ENCODE measurements around the gene PCDHGB4. TPM values are rescaled to one million over a fixed set of nuclear protein-coding genes. Genes with fewer than 3 reads are reported as not detected.
"Not testable (repeated sequence)": the region's sequence is repeated elsewhere in the genome, so short reads cannot be mapped to it uniquely, and the experiment has no call there.

Gene PCDHGB4
- total and polyA plus RNA-seq, 5 donors from 2014 or later, result 0.22 TPM; not detected in 4

DNA sequence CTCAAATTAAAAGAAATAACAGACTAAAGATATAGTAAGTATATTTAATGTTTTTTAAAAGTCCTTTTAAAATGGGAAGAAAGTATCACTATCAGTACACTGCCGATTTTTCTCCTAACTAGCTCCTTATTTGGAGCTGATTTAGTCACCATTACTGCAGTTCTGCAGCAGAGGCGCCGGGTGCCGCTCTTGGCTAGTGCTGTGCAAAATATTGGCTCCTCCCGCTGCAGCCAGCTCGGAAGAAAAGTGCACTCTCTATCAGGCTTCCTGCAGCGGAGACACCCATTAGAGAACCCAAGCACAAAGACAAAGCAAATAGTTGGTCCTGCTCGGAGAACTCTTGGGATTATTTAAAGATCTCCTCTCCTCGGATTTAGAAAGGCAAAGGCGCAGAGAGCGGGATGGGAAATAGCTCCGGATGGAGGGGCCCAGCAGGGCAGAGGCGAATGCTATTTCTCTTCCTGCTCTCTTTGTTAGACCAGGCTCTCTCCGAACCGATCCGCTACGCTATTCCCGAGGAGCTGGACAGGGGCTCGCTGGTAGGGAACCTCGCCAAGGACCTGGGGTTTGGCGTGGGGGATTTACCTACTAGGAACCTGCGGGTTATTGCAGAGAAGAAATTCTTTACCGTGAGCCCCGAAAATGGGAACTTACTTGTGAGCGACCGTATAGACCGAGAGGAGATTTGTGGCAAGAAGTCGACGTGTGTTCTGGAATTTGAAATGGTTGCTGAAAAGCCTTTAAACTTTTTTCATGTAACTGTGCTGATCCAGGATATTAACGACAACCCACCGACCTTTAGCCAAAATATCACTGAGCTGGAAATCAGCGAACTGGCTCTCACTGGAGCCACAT lies 17.3 kb upstream of the PCDHGB4 start, which contains the start of gene PCDHGB3:
TSS of gene PCDHGB3 (plus strand) at position 249 of the 855 bp plus-strand sequence. CDS start at position 402, 153 bp downstream.
- peak in 1 of 3 donors; percentile 26 for DNase-seq
- Histone ChIP-seq H3K4me1 (ENCODE audit: control insufficient read depth, insufficient read depth, low read length, poor library complexity, severe bottlenecking) (peaks cover 8% of the 10 kb centered on the region), H3K27me3 (ENCODE audit: control insufficient read depth, insufficient read depth, low read length) (peaks cover 39% of the 10 kb centered on the region), H3K36me3 (ENCODE audit: control insufficient read depth, insufficient read depth, low read length) (no peaks in the 10 kb centered on the region), H3K27ac (ENCODE audit: insufficient read depth, low read length, poor library complexity, severe bottlenecking) (no peak within 1 kb of the TSS), H3K9me3 (ENCODE audit: control insufficient read depth in 2 of 2, low read length in 2 of 2) (peaks cover 29 to 57% of the 10 kb centered on the region in 2 experiments), H3K4me3 (ENCODE audit: low read depth, low read length) (peak within 1 kb of the TSS; percentile 35)
- H3K27me3 Mint-ChIP-seq, result peaks cover 61% of the 10 kb centered on the region
- H3K36me3 Mint-ChIP-seq, result peaks cover 4% of the 10 kb centered on the region
- H3K4me1 Mint-ChIP-seq, result peaks cover 0 to 15% (median 2%) of the 10 kb centered on the region in 4 donors
- peak within 1 kb of the TSS in 3 of 4 donors; percentile 15 to 71 (median 51) for H3K4me3 Mint-ChIP-seq
- H3K27ac Mint-ChIP-seq, result no peak within 1 kb of the TSS
- ATAC-seq (ENCODE audit: low read depth in 2 of 2), result peak; percentile 50 to 59
- H3K9me3 Mint-ChIP-seq, result peaks cover 0 to 51% (median 14%) of the 10 kb centered on the region in 7 donors

- Mint-ChIP-seq H3K4me1 (peaks cover 0 to 15% (median 2%) of the 10 kb centered on the region in 4 donors), H3K27me3 (peaks cover 48% of the 10 kb centered on the region), H3K4me3 (no peak overlapping the region), H3K27ac (no peak overlapping the region), H3K36me3 (peaks cover 4% of the 10 kb centered on the region), H3K9me3 (peaks cover 0 to 46% (median 11%) of the 10 kb centered on the region in 7 donors)
- DNase-seq (no peak), ATAC-seq (ENCODE audit: low read depth in 2 of 2) (no peak)
- Histone ChIP-seq H3K9me3 (ENCODE audit: control insufficient read depth in 2 of 2, low read length in 2 of 2) (peaks cover 30 to 50% of the 10 kb centered on the region in 2 experiments), H3K36me3 (ENCODE audit: control insufficient read depth, insufficient read depth, low read length) (no peaks in the 10 kb centered on the region), H3K27ac (ENCODE audit: insufficient read depth, low read length, poor library complexity, severe bottlenecking) (no peak overlapping the region), H3K4me1 (ENCODE audit: control insufficient read depth, insufficient read depth, low read length, poor library complexity, severe bottlenecking) (peaks cover 8% of the 10 kb centered on the region), H3K4me3 (ENCODE audit: low read depth, low read length) (no peak overlapping the region), H3K27me3 (ENCODE audit: control insufficient read depth, insufficient read depth, low read length) (peaks cover 37% of the 10 kb centered on the region)
Measured at GRCh38 chr5:141371572-141372475, 15.7 kb upstream of the PCDHGB4 start.

DNA sequence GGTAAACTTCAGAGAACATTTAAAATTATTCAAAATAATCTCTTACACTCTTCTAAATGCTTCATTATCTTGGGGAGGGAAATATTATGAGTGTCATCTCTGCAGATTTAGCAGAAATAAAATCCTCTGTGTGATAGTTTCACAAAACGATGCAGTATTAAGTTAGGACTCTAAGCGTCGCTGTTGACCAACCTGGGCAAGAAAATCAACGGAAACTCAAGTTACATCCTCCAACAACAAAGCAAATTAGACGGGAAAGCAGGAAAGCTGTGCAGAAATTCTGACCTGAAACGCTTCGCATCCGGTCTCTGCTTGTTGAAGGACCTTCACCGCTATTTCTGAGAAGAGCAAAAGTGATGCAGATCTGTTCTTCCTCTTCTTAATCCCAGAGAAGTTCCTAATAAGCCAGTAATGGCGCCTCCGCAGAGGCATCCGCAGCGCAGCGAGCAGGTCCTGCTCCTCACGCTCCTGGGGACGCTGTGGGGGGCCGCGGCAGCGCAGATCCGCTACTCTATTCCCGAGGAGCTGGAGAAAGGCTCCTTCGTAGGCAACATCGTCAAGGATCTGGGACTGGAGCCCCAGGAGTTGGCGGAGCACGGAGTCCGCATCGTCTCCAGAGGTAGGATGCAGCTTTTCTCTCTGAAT lies 13.7 kb upstream of the PCDHGB4 start, which contains the start of gene PCDHGA6:
TSS of gene PCDHGA6 (plus strand) at position 219 of the 645 bp plus-strand sequence. CDS start at position 412, 193 bp downstream.
- Mint-ChIP-seq H3K4me3 (peak within 1 kb of the TSS in 3 of 4 donors; percentile 5 to 75 (median 36)), H3K4me1 (peaks cover 0 to 15% (median 2%) of the 10 kb centered on the region in 4 donors), H3K27ac (no peak within 1 kb of the TSS), H3K9me3 (peaks cover 0 to 56% (median 11%) of the 10 kb centered on the region in 7 donors), H3K36me3 (peaks cover 4% of the 10 kb centered on the region), H3K27me3 (peaks cover 49% of the 10 kb centered on the region)
- peaks cover 39% of the 10 kb centered on the region for H3K27me3 ChIP-seq (ENCODE audit: control insufficient read depth, insufficient read depth, low read length)
- H3K27ac ChIP-seq (ENCODE audit: insufficient read depth, low read length, poor library complexity, severe bottlenecking), result no peak within 1 kb of the TSS
- peaks cover 28 to 58% of the 10 kb centered on the region in 2 experiments for H3K9me3 ChIP-seq (ENCODE audit: control insufficient read depth in 2 of 2, low read length in 2 of 2)
- ATAC-seq (ENCODE audit: low read depth in 2 of 2), result no peak
- peak in 1 of 3 donors; percentile 19 for DNase-seq
- peak within 1 kb of the TSS; percentile 43 for H3K4me3 ChIP-seq (ENCODE audit: low read depth, low read length)
- H3K36me3 ChIP-seq (ENCODE audit: control insufficient read depth, insufficient read depth, low read length), result no peaks in the 10 kb centered on the region
- H3K4me1 ChIP-seq (ENCODE audit: control insufficient read depth, insufficient read depth, low read length, poor library complexity, severe bottlenecking), result peaks cover 8% of the 10 kb centered on the region

GRCh38 chr5:141374627-141375026 lies 12.9 kb upstream of the PCDHGB4 start:
- peaks cover 4% of the 10 kb centered on the region for H3K36me3 Mint-ChIP-seq
- no peak for ATAC-seq (ENCODE audit: low read depth in 2 of 2)
- peaks cover 8% of the 10 kb centered on the region for H3K4me1 ChIP-seq (ENCODE audit: control insufficient read depth, insufficient read depth, low read length, poor library complexity, severe bottlenecking)
- peaks cover 0 to 14% (median 2%) of the 10 kb centered on the region in 4 donors for H3K4me1 Mint-ChIP-seq
- peaks cover 52% of the 10 kb centered on the region for H3K27me3 Mint-ChIP-seq
- peaks cover 0 to 60% (median 11%) of the 10 kb centered on the region in 7 donors for H3K9me3 Mint-ChIP-seq
- DNase-seq, result no peak
- H3K4me3 Mint-ChIP-seq, result no peak overlapping the region
- no peaks in the 10 kb centered on the region for H3K36me3 ChIP-seq (ENCODE audit: control insufficient read depth, insufficient read depth, low read length)
- H3K27ac Mint-ChIP-seq, result no peak overlapping the region
- peaks cover 34% of the 10 kb centered on the region for H3K27me3 ChIP-seq (ENCODE audit: control insufficient read depth, insufficient read depth, low read length)
- H3K27ac ChIP-seq (ENCODE audit: insufficient read depth, low read length, poor library complexity, severe bottlenecking), result no peak overlapping the region
- peaks cover 28 to 58% of the 10 kb centered on the region in 2 experiments for H3K9me3 ChIP-seq (ENCODE audit: control insufficient read depth in 2 of 2, low read length in 2 of 2)
- no peak overlapping the region for H3K4me3 ChIP-seq (ENCODE audit: low read depth, low read length)

DNA sequence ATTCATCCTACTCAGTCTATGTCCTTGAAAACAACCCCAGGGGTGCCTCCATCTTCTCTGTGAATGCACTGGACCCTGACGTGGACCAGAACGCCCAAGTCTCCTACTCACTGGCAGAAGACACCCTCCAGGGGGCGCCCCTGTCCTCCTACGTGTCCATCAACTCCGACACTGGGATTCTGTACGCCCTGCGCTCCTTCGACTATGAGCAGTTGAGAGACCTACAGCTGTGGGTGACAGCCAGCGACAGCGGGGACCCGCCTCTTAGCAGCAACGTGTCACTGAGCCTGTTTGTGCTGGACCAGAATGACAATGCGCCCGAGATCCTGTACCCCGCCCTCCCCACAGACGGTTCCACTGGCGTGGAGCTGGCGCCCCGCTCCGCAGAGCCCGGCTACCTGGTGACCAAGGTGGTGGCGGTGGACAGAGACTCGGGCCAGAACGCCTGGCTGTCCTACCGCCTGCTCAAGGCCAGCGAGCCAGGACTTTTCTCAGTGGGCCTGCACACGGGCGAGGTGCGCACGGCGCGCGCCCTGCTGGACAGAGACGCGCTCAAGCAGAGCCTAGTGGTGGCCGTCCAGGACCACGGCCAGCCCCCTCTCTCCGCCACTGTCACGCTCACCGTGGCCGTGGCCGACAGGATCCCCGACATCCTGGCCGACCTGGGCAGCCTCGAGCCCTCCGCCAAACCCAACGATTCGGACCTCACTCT lies 11.9 kb upstream of the PCDHGB4 start:
- not testable (repeated sequence) for H3K4me1 Mint-ChIP-seq; H3K36me3 ChIP-seq (ENCODE audit: control insufficient read depth, insufficient read depth, low read length); H3K4me3 ChIP-seq (ENCODE audit: low read depth, low read length); DNase-seq; H3K27ac Mint-ChIP-seq; H3K36me3 Mint-ChIP-seq; ATAC-seq (ENCODE audit: low read depth in 2 of 2); H3K4me1 ChIP-seq (ENCODE audit: control insufficient read depth, insufficient read depth, low read length, poor library complexity, severe bottlenecking); H3K4me3 Mint-ChIP-seq; H3K27ac ChIP-seq (ENCODE audit: insufficient read depth, low read length, poor library complexity, severe bottlenecking)
- Mint-ChIP-seq H3K9me3 (peaks cover 0 to 56% (median 7%) of the 10 kb centered on the region in 7 donors), H3K27me3 (peaks cover 46% of the 10 kb centered on the region)
- Histone ChIP-seq H3K27me3 (ENCODE audit: control insufficient read depth, insufficient read depth, low read length) (peaks cover 33% of the 10 kb centered on the region), H3K9me3 (ENCODE audit: control insufficient read depth in 2 of 2, low read length in 2 of 2) (peaks cover 28 to 51% of the 10 kb centered on the region in 2 experiments)

- DNase-seq, result no peak
- H3K27me3 Mint-ChIP-seq, result peaks cover 66% of the 10 kb centered on the region
- H3K27ac Mint-ChIP-seq, result no peak within 1 kb of the TSS
- peaks cover 0 to 2% (median 0%) of the 10 kb centered on the region in 4 donors for H3K4me1 Mint-ChIP-seq
- no peaks in the 10 kb centered on the region for H3K36me3 Mint-ChIP-seq
- Histone ChIP-seq H3K36me3 (ENCODE audit: control insufficient read depth, insufficient read depth, low read length) (no peaks in the 10 kb centered on the region), H3K4me3 (ENCODE audit: low read depth, low read length) (no peak within 1 kb of the TSS), H3K27me3 (ENCODE audit: control insufficient read depth, insufficient read depth, low read length) (peaks cover 40% of the 10 kb centered on the region), H3K9me3 (ENCODE audit: control insufficient read depth in 2 of 2, low read length in 2 of 2) (peaks cover 16 to 29% of the 10 kb centered on the region in 2 experiments), H3K27ac (ENCODE audit: insufficient read depth, low read length, poor library complexity, severe bottlenecking) (no peak within 1 kb of the TSS), H3K4me1 (ENCODE audit: control insufficient read depth, insufficient read depth, low read length, poor library complexity, severe bottlenecking) (no peaks in the 10 kb centered on the region)
- ATAC-seq (ENCODE audit: low read depth in 2 of 2), result no peak
- H3K4me3 Mint-ChIP-seq, result peak within 1 kb of the TSS in 3 of 4 donors; percentile 56 to 62 (median 61)
- H3K9me3 Mint-ChIP-seq, result peaks cover 0 to 47% (median 17%) of the 10 kb centered on the region in 7 donors
Measured at GRCh38 chr5:141382469-141383294, 4.8 kb upstream of the PCDHGB4 start, which contains the start of gene PCDHGA7. Gene PCDHGA7, plus strand, starts transcription at chr5:141382742. Its CDS starts 158 bp downstream, at chr5:141382900.
